Testis (tissue), 3 donors: Measurements from ENCODE around the gene SLC45A1. TPM values are rescaled to one million over a fixed set of nuclear protein-coding genes. Genes with fewer than 3 reads are reported as not detected.

Experiments
- DNase-seq: peaks from one replicate; pipeline ENCODE4 v3.0.0-alpha.2; 2019
- H3K27ac ChIP-seq, 2 donors: fragments of 200-600 bp; sonication (generic); one replicate each; pipeline ENCODE4 v1.5.1; 2019
- H3K27me3 ChIP-seq: fragments of 200-600 bp; sonication (generic); one replicate; pipeline ENCODE4 v1.5.1; 2019
- H3K36me3 ChIP-seq: fragments of 200-600 bp; sonication (generic); one replicate; pipeline ENCODE4 v1.5.1; 2017; ENCODE audit warnings: low read depth; ENCODE audit errors: missing control alignments
- H3K4me1 ChIP-seq: fragments of 200-600 bp; sonication (generic); one replicate; pipeline ENCODE4 v1.5.1; 2019
- H3K4me3 ChIP-seq, 2 donors: fragments of 200-600 bp; sonication (generic); one replicate each; pipeline ENCODE4 v1.5.1; 2017 to 2019
- H3K9me3 ChIP-seq: fragments of 200-600 bp; sonication (generic); one replicate; pipeline ENCODE4 v1.5.1; 2017
- POLR2A ChIP-seq: fragments of 450-650 bp; IDR thresholded peaks from one replicate; pipeline ENCODE4 v1.6.1; 2017; ENCODE audit warnings: antibody characterized with exemption, mild to moderate bottlenecking, moderate library complexity
- WGBS, 2 donors: methylation state at CpG; one replicate each; pipeline ENCODE4 v1.1.5; 2018; 5-methylcytosine and 5-hydroxymethylcytosine counted together
- intact Hi-C: fragments of 100-400 bp; cut with DNase I; formaldehyde crosslinking; loops from one replicate; pipeline ENCODE4 v1.15.1; 2023; ENCODE audit warnings: low total_unique reads
- polyA plus RNA-seq: library from polyadenylated mRNA; stranded (reverse); fragments of 350-450 nt; fragmentation: Illumina TruSeq; extraction: RNeasy Lipid Tissue Mini Kit (QIAGEN cat#74804); gene quantifications from one replicate; pipeline ENCODE4 v1.2.3, GENCODE V29; 2014; ENCODE audit warnings: low read depth, low replicate concordance; ENCODE audit not compliant: insufficient read depth
- total RNA-seq, 2 donors: library from RNA; depleted of rRNA; stranded (reverse); fragments of >200 nt; gene quantifications; one replicate each; pipeline ENCODE4 v1.2.3, GENCODE V29; 2016
- TF ChIP-seq, protein P1 (sequence below), 3 experiments: fragments of 450-650 bp in 2 of 3; fragments of 200-600 bp in 1 of 3; sonication (generic) in 1 of 3; IDR thresholded peaks; one replicate each; pipeline ENCODE4 v1.5.1; 2016 to 2019; ENCODE audit warnings: antibody characterized with exemption in 3 of 3, mild to moderate bottlenecking in 2 of 3, moderate library complexity in 1 of 3

The SLC45A1 gene
- total and polyA plus RNA-seq, 3 donors from 2014 or later: 5.6 to 9.0 (median 8.5) TPM

GRCh38 chr1:8373581-8374241 is 55.8 kb downstream of the SLC45A1 start:
- 30 to 36% methylated on average over 19 of the region's 19 CpGs for WGBS, 2 donors
- Histone ChIP-seq H3K27me3 (no peaks in the 10 kb centered on the region), H3K4me3 (no peak overlapping the region), H3K4me1 (peaks cover 53% of the 10 kb centered on the region), H3K36me3 (no peaks in the 10 kb centered on the region), H3K9me3 (no peaks in the 10 kb centered on the region), H3K27ac (peak overlapping the region; percentile 71 to 76)
- peak; percentile 75 for DNase-seq
- TF ChIP-seq, protein P1, sequence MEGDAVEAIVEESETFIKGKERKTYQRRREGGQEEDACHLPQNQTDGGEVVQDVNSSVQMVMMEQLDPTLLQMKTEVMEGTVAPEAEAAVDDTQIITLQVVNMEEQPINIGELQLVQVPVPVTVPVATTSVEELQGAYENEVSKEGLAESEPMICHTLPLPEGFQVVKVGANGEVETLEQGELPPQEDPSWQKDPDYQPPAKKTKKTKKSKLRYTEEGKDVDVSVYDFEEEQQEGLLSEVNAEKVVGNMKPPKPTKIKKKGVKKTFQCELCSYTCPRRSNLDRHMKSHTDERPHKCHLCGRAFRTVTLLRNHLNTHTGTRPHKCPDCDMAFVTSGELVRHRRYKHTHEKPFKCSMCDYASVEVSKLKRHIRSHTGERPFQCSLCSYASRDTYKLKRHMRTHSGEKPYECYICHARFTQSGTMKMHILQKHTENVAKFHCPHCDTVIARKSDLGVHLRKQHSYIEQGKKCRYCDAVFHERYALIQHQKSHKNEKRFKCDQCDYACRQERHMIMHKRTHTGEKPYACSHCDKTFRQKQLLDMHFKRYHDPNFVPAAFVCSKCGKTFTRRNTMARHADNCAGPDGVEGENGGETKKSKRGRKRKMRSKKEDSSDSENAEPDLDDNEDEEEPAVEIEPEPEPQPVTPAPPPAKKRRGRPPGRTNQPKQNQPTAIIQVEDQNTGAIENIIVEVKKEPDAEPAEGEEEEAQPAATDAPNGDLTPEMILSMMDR (IDR thresholded peaks at IDR 0.05): no peak
- no peak for TF ChIP-seq POLR2A
- intact Hi-C loops: no loop called here

DNA sequence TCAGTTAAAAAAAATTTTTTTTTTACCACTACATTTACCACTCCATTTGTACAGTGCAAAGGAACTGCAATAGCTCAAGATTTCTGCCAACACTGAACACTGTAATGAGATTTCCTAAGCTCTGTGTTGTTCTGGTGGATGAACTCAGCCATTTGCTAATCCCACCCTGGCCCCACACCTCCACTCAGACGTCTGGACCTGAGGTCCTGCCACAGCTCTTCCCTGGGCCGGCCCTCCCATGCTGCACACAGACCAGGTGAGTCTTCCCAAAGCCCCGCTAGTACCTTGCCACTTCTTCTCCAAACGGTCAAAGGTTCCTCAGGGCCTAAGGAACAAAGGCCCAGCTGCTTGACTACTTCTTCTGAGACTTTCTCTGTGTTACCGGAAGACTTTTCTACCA is 56.4 kb downstream of the SLC45A1 start:
- peak overlapping the region; percentile 71 to 76 for H3K27ac ChIP-seq
- 69 to 83% methylated on average over 5 of the region's 5 CpGs for WGBS, 2 donors
- TF ChIP-seq POLR2A: no peak
- TF ChIP-seq, protein P1 (IDR thresholded peaks at IDR 0.05): no peak
- no peaks in the 10 kb centered on the region for H3K9me3 ChIP-seq
- no peaks in the 10 kb centered on the region for H3K36me3 ChIP-seq
- intact Hi-C loops: no loop called here
- no peak overlapping the region for H3K4me3 ChIP-seq
- no peaks in the 10 kb centered on the region for H3K27me3 ChIP-seq
- H3K4me1 ChIP-seq: peaks cover 59% of the 10 kb centered on the region
- DNase-seq: peak; percentile 12

GRCh38 chr1:8374812-8375211 is 56.9 kb downstream of the SLC45A1 start:
- DNase-seq: peak; percentile 16
- no peaks in the 10 kb centered on the region for H3K9me3 ChIP-seq
- WGBS, 2 donors: 78 to 80% methylated on average over 2 of the region's 2 CpGs
- no peak overlapping the region for H3K4me3 ChIP-seq
- H3K27me3 ChIP-seq: no peaks in the 10 kb centered on the region
- intact Hi-C loops: no loop called here
- peaks cover 64% of the 10 kb centered on the region for H3K4me1 ChIP-seq
- no peaks in the 10 kb centered on the region for H3K36me3 ChIP-seq
- H3K27ac ChIP-seq: peak overlapping the region in 1 of 2 donors; percentile 71
- TF ChIP-seq, protein P1 (IDR thresholded peaks at IDR 0.05): peak in 1 of 3 experiments; percentile 16
- no peak for TF ChIP-seq POLR2A

- peak; percentile 7 for DNase-seq
- peaks cover 61% of the 10 kb centered on the region for H3K4me1 ChIP-seq
- H3K9me3 ChIP-seq: no peaks in the 10 kb centered on the region
- no peaks in the 10 kb centered on the region for H3K27me3 ChIP-seq
- TF ChIP-seq POLR2A: no peak
- TF ChIP-seq, protein P1 (IDR thresholded peaks at IDR 0.05): no peak
- no peaks in the 10 kb centered on the region for H3K36me3 ChIP-seq
- no peak overlapping the region for H3K27ac ChIP-seq
- WGBS, 2 donors: 89% methylated on average over 4 of the region's 4 CpGs
- no peak overlapping the region for H3K4me3 ChIP-seq
- intact Hi-C loops: no loop called here
Observed at GRCh38 chr1:8376358-8376840, 58.5 kb downstream of the SLC45A1 start.
